HEK293 (cell line): ENCODE results near the gene PFKL.
"Not testable (repeated sequence)": the region's sequence is repeated elsewhere in the genome, so short reads cannot be mapped to it uniquely, and the experiment has no call there.

ENCODE experiments used
- CTCF ChIA-PET: fragments of 350-600 bp; formaldehyde crosslinking; extraction: SDS; loops from one replicate; lab custom pipeline; 2021; ENCODE audit warnings: antibody characterized with exemption; lab: Yijun Ruan, JAX
- POLR2A ChIA-PET: fragments of 300-600 bp; formaldehyde crosslinking; extraction: SDS; loops from one replicate; lab custom pipeline; 2020; ENCODE audit warnings: antibody characterized with exemption, inconsistent platforms; lab: Yijun Ruan, JAX
- H3K27ac ChIP-seq: fragments of 200-500 bp; sonication (Bioruptor generic); 2 replicates; pipeline ENCODE4 v1.5.1; 2014; ENCODE audit warnings: low read depth, low read length, control low read depth, inconsistent platforms; ENCODE audit errors: extremely low read depth
- H3K36me3 ChIP-seq, 2 experiments: fragments of 200-500 bp in 1 of 2; sonication (Bioruptor generic) in 1 of 2; 1 replicate in 1 of 2; 2 replicates in 1 of 2; pipeline ENCODE4 v1.5.1; 2014 to 2017; ENCODE audit warnings: inconsistent platforms in 2 of 2, low read length in 2 of 2; ENCODE audit not compliant: control insufficient read depth in 2 of 2, insufficient read depth in 1 of 2
- H3K4me1 ChIP-seq: fragments of 200-500 bp; sonication (Bioruptor generic); 2 replicates; pipeline ENCODE4 v1.5.1; 2014; ENCODE audit warnings: mild to moderate bottlenecking, low read length, inconsistent platforms; ENCODE audit not compliant: control insufficient read depth, insufficient read depth
- H3K4me3 ChIP-seq: 2 replicates; pipeline ENCODE4 v1.5.1; 2011; ENCODE audit warnings: low read depth, mild to moderate bottlenecking, control low read depth, low read length, moderate library complexity
- H3K9me3 ChIP-seq: fragments of 200-500 bp; sonication (Bioruptor generic); 2 replicates; pipeline ENCODE4 v1.5.1; 2014; ENCODE audit warnings: low read depth, low read length, inconsistent platforms; ENCODE audit not compliant: control insufficient read depth, insufficient read depth
- GLIS2 ChIP-seq: fragments of 450-650 bp; formaldehyde crosslinking; IDR thresholded peaks from 2 replicates; pipeline ENCODE4 v1.5.1; 2016; ENCODE audit warnings: missing biosample characterization, missing genetic modification characterization
- INSM2 ChIP-seq: fragments of 450-650 bp; formaldehyde crosslinking; IDR thresholded peaks from 2 replicates; pipeline ENCODE4 v1.5.1; 2016; ENCODE audit warnings: missing biosample characterization, missing genetic modification characterization
- KLF17 ChIP-seq: fragments of 450-650 bp; formaldehyde crosslinking; IDR thresholded peaks from 2 replicates; pipeline ENCODE4 v1.5.1; 2016; ENCODE audit warnings: missing biosample characterization, missing genetic modification characterization
- MEIS1 ChIP-seq: sonication (generic); formaldehyde crosslinking; IDR thresholded peaks from 2 replicates; pipeline ENCODE4 v1.8.1; 2022; ENCODE audit warnings: missing genetic modification reagents, mild to moderate bottlenecking, borderline replicate concordance
- MYNN ChIP-seq: fragments of 450-650 bp; formaldehyde crosslinking; IDR thresholded peaks from 2 replicates; pipeline ENCODE4 v1.5.1; 2016; ENCODE audit warnings: missing biosample characterization, missing genetic modification characterization, borderline replicate concordance
- MZF1 ChIP-seq: fragments of 450-650 bp; formaldehyde crosslinking; IDR thresholded peaks from 2 replicates; pipeline ENCODE4 v1.5.1; 2017; ENCODE audit warnings: missing biosample characterization, missing genetic modification characterization, borderline replicate concordance
- SALL2 ChIP-seq: fragments of 450-650 bp; formaldehyde crosslinking; IDR thresholded peaks from 2 replicates; pipeline ENCODE4 v1.5.0; 2017; ENCODE audit warnings: missing biosample characterization, mild to moderate bottlenecking, missing genetic modification characterization, borderline replicate concordance
- SP7 ChIP-seq: fragments of 450-650 bp; formaldehyde crosslinking; IDR thresholded peaks from 2 replicates; pipeline ENCODE4 v1.5.1; 2016; ENCODE audit warnings: missing biosample characterization, missing genetic modification characterization
- TCF7L2 ChIP-seq: IDR thresholded peaks from 2 replicates; pipeline ENCODE4 v1.6.1; 2011; ENCODE audit warnings: low read depth, mild to moderate bottlenecking, inconsistent platforms, low read length, moderate library complexity, borderline replicate concordance
- TSHZ1 ChIP-seq: fragments of 450-650 bp; formaldehyde crosslinking; IDR thresholded peaks from 2 replicates; pipeline ENCODE4 v1.5.1; 2016; ENCODE audit warnings: missing biosample characterization, missing genetic modification characterization, borderline replicate concordance
- ZFP3 ChIP-seq: fragments of 450-650 bp; formaldehyde crosslinking; IDR thresholded peaks from 2 replicates; pipeline ENCODE4 v1.5.1; 2016; ENCODE audit warnings: low read depth, missing biosample characterization, missing genetic modification characterization
- ZNF10 ChIP-seq: fragments of 450-650 bp; formaldehyde crosslinking; IDR thresholded peaks from 2 replicates; pipeline ENCODE4 v1.5.1; 2017; ENCODE audit warnings: missing biosample characterization, missing genetic modification characterization
- ZNF175 ChIP-seq: fragments of 450-650 bp; formaldehyde crosslinking; IDR thresholded peaks from 2 replicates; pipeline ENCODE4 v1.5.1; 2016; ENCODE audit warnings: missing biosample characterization, missing genetic modification characterization
- ZNF23 ChIP-seq: fragments of 450-650 bp; formaldehyde crosslinking; IDR thresholded peaks from 2 replicates; pipeline ENCODE4 v1.5.1; 2016; ENCODE audit warnings: missing biosample characterization, missing genetic modification characterization, borderline replicate concordance
- ZNF341 ChIP-seq: fragments of 450-650 bp; formaldehyde crosslinking; IDR thresholded peaks from 2 replicates; pipeline ENCODE4; 2016; ENCODE audit warnings: low read depth, missing biosample characterization, missing genetic modification characterization
- ZNF354C ChIP-seq: fragments of 450-650 bp; formaldehyde crosslinking; IDR thresholded peaks from 2 replicates; pipeline ENCODE4 v1.5.1; 2016; ENCODE audit warnings: missing biosample characterization, missing genetic modification characterization, low read depth, borderline replicate concordance
- ZNF37A ChIP-seq: fragments of 450-650 bp; IDR thresholded peaks from 2 replicates; pipeline ENCODE4 v1.5.1; 2018; ENCODE audit warnings: missing biosample characterization, missing genetic modification characterization
- ZNF654 ChIP-seq: fragments of 450-650 bp; formaldehyde crosslinking; IDR thresholded peaks from 2 replicates; pipeline ENCODE4 v1.5.1; 2016; ENCODE audit warnings: low read depth, missing biosample characterization, missing genetic modification characterization
- ZNF658 ChIP-seq: fragments of 450-650 bp; formaldehyde crosslinking; IDR thresholded peaks from 2 replicates; pipeline ENCODE4; 2016; ENCODE audit warnings: missing biosample characterization, missing genetic modification characterization
- ZNF707 ChIP-seq: fragments of 450-650 bp; formaldehyde crosslinking; IDR thresholded peaks from 2 replicates; pipeline ENCODE4 v1.5.1; 2016; ENCODE audit warnings: missing biosample characterization, missing genetic modification characterization
- ZNF777 ChIP-seq: fragments of 450-650 bp; formaldehyde crosslinking; IDR thresholded peaks from 2 replicates; pipeline ENCODE4 v1.5.1; 2017; ENCODE audit warnings: missing biosample characterization, missing genetic modification characterization, borderline replicate concordance
- ZNF785 ChIP-seq: fragments of 450-650 bp; formaldehyde crosslinking; IDR thresholded peaks from 2 replicates; pipeline ENCODE4 v1.5.1; 2016; ENCODE audit warnings: missing biosample characterization, missing genetic modification characterization
- ZSCAN30 ChIP-seq: fragments of 450-650 bp; IDR thresholded peaks from 2 replicates; pipeline ENCODE4 v1.5.1; 2018; ENCODE audit warnings: missing biosample characterization, mild to moderate bottlenecking, missing genetic modification characterization, moderate library complexity
- TF ChIP-seq, protein P1 (sequence below): fragments of 450-650 bp; formaldehyde crosslinking; IDR thresholded peaks from 2 replicates; pipeline ENCODE4 v1.5.1; 2016; ENCODE audit warnings: missing biosample characterization, missing genetic modification characterization, low read depth

Gene PFKL

GRCh38 chr21:44359396-44359795, 59.5 kb downstream of the PFKL start:
- ChIA-PET POLR2A (no interaction called here), CTCF (no interaction called here)
- Histone ChIP-seq H3K4me3 (no peak overlapping the region), H3K9me3 (no peaks in the 10 kb centered on the region), H3K27ac (no peak overlapping the region), H3K36me3 (no peaks in the 10 kb centered on the region), H3K4me1 (no peaks in the 10 kb centered on the region)
- no peak for TF ChIP-seq ZNF785 (tag by site-specific recombination)
- no peak for TF ChIP-seq ZNF707 (tag by site-specific recombination)
- TF ChIP-seq ZNF175 = no peak
- TF ChIP-seq ZNF777 (tag by site-specific recombination) = no peak
- TF ChIP-seq ZNF341 (tag by site-specific recombination) = no peak
- TF ChIP-seq, protein P1, sequence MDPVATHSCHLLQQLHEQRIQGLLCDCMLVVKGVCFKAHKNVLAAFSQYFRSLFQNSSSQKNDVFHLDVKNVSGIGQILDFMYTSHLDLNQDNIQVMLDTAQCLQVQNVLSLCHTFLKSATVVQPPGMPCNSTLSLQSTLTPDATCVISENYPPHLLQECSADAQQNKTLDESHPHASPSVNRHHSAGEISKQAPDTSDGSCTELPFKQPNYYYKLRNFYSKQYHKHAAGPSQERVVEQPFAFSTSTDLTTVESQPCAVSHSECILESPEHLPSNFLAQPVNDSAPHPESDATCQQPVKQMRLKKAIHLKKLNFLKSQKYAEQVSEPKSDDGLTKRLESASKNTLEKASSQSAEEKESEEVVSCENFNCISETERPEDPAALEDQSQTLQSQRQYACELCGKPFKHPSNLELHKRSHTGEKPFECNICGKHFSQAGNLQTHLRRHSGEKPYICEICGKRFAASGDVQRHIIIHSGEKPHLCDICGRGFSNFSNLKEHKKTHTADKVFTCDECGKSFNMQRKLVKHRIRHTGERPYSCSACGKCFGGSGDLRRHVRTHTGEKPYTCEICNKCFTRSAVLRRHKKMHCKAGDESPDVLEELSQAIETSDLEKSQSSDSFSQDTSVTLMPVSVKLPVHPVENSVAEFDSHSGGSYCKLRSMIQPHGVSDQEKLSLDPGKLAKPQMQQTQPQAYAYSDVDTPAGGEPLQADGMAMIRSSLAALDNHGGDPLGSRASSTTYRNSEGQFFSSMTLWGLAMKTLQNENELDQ = no peak
- no peak for TF ChIP-seq ZNF658
- no peak for TF ChIP-seq GLIS2
- no peak for TF ChIP-seq MYNN (tag by site-specific recombination)
- no peak for TF ChIP-seq ZNF23 (tag by site-specific recombination)
- TF ChIP-seq INSM2 = no peak
- TF ChIP-seq SP7 = no peak
- no peak for TF ChIP-seq SALL2
- no peak for TF ChIP-seq TCF7L2
- TF ChIP-seq MEIS1 (CRISPR knock-in tag) = no peak
- no peak for TF ChIP-seq ZNF654 (tag by site-specific recombination)
- TF ChIP-seq MZF1 (tag by site-specific recombination) = no peak
- TF ChIP-seq ZNF37A (tag by site-specific recombination) = no peak
- TF ChIP-seq KLF17 = no peak
- no peak for TF ChIP-seq ZSCAN30

DNA sequence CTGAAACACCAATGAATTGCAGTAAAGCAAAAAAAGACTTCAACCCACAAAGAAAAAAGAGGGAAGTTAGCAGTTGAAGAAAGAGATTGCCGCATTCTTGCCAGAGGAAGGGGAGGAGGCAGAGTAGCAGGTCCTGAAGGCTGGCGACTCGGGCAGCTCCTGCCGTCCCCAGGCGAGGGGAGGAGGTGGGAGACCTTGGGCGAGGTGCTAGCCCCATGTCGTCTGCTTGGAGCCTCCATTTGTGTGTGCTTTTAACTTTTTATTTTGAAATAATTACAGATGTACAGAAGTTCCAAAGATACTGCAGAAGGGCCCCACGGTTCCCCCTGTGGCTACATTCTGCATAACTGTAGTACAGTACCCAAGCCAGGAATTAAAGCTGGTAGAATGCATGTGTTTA, 60.3 kb downstream of the PFKL start:
- Histone ChIP-seq H3K36me3 (no peaks in the 10 kb centered on the region), H3K4me3 (no peak overlapping the region), H3K9me3 (no peaks in the 10 kb centered on the region), H3K27ac (no peak overlapping the region), H3K4me1 (no peaks in the 10 kb centered on the region)
- TF ChIP-seq ZFP3 (tag by site-specific recombination) (no peak), TSHZ1 (tag by site-specific recombination) (no peak), ZNF10 (tag by site-specific recombination) (0 out of 2 replicates have a peak, but pooled peaks have one; percentile 47), ZNF354C (tag by site-specific recombination) (no peak)
- POLR2A ChIA-PET = no interaction called here
- CTCF ChIA-PET = interaction anchor here (0.6 to 2.1 kb wide), 5 partner anchors 9 to 674 kb away, joined by 3 to 6 read pairs (median 3); no protein-coding TSS in a partner anchor

DNA sequence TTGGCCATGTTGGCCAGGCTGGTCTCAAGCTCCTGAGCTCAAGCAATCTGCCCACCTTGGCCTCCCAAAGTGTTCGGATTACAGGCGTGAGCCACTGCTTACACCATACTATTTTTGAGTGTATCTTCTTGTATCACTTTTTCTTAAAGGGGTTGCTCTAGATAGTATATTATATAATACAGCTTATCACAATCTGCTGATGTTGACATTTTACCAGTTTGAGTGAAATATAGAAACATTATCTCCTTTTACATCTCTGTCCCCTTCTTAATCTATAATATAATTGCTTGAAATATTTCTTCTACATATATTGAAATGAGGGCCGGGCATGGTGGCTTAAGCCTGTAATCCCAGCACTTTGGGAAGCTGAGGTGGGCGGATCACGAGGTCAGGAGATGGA, 62.0 kb downstream of the PFKL start:
- H3K4me1 ChIP-seq, POLR2A ChIA-PET, H3K36me3 ChIP-seq, H3K9me3 ChIP-seq, CTCF ChIA-PET, H3K4me3 ChIP-seq, H3K27ac ChIP-seq: not testable (repeated sequence)
